HUDEP-2 (cell line): ENCODE measurements around the gene SNCAIP.
A peak's percentile ranks its signal among the peaks of the same experiment; 100 is the strongest.

ENCODE experiments used
- DNase-seq, 76 experiments: peaks; one replicate each; lab custom pipeline; 2025; ENCODE audit not compliant: unreplicated experiment in 76 of 76; lab: John Stamatoyannopoulos, UW

SNCAIP gene

DNA sequence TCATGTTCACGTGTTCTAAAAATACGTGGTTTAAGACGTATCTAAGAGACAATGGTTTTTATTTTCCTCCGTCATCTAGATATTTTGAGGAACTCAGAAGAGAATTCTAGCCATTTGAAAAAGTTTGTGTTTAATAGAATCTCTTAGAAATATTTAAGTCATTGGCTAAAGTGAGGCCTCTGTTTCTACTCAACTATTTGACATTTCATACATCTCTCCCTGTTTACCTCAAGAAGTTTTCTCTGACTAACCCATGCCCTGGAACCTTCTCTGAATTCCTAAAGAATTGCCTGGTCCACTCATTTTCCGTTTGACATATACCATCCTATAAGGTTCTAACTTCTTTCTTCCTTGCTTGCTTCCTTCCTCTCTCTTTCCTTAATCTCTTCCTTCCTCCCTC is 178.7 kb downstream of the SNCAIP start:
- DNase-seq: no peak

DNA sequence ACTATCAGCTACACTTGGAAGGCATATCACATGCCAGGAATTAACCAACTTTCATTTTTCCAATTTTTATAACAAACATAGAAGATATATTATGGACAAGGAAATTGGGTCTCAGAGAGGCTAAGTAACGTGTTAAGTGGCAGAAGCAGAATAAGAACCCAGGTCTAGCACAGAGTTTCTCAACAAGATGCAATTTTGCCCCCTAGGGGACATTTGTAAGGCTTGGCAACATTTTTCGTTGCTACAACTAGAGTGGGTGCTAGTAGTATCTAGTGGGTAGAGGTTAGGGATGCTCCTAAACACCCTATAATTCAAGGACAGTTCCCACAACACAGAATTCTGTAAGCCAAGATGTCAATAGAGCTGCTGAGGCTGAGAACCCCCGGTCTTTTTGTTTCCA is 180.6 kb downstream of the SNCAIP start:
- DNase-seq: peak in 12 of 76 experiments; percentile 0 to 37 (median 8)

DNA sequence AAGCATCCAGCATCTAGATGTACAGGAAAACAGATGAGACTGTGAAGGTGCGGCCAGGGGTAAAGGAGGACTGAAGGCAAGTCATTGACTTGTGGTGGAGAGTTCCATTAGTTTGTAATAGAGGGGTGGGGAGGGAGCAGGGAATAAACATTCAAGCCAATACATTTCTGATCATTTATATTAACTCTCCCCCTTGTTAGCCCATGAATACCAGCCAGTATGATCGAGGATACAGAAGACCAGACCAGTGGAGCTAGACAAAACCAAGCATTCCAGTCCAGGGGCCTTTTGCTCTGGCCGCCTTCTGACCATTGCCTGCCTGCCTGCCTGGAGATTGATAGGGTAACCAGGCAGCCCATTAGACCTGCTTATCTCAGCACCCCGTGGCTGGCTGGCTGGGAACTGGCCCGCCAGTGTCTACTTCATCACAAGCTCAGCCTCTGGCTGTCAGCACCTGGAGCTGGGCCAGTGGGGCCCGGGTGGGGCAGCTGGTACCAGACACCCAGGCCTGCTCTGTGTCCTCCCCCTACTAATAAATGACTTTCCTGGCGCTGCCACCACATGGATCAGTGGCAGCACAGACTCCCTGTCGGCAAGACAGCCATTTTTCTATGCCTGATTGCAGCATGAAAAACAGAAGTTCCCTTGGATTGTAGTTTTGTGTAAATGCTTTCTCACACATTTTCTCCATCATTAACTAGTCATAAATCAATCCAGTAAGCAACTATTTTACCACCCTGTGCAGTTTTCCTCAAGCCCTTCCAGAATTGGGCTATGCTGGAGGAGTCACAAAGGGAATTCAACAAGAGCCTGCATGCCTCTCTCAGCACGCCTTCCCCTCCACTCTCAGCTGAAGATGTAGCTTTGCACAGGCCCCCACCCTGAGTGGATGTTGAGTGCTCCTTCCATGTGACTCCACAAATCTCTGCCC is 181.3 kb downstream of the SNCAIP start:
- DNase-seq: peak in 31 of 76 experiments; percentile 2 to 72 (median 14)

DNA sequence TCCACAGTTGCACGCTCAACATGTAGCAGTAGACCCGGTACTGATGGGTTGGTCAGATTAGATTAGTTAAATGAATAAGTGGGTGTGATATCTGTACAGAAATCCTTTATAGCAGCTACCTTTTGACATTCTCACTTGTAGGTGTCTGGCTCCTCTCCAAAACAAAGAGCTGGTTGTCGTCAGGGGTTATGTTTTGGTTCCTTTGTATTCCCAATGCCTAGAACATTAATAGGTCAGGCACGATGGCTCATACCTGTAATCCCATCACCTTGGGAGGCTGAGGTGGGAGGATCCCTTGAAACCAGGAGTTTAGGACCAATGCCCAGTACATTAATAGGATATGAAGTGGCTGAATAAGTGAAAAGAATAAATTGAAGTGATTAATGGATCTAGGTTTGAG is 182.1 kb downstream of the SNCAIP start:
- DNase-seq: no peak

DNA sequence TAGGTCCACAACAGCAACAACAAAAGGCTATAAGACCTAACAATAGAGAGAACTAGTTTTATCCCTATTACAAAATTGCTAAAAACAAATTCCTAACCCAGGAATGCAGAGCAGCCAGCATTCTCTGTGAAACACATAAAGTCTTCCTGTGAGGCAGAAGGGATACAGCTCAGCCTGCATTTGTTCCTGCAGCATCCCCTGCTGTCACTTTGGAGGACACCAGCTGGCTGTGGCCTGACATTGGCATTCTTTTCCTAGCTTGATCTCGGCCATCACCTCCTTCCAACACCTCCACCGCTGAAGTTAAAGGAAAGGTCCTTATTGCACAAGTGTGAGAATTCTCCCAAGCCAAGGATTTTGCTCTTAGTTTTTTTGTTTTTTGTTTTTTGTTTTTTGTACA is 186.1 kb downstream of the SNCAIP start:
- DNase-seq: peak in 1 of 76 experiments; percentile 2

DNA sequence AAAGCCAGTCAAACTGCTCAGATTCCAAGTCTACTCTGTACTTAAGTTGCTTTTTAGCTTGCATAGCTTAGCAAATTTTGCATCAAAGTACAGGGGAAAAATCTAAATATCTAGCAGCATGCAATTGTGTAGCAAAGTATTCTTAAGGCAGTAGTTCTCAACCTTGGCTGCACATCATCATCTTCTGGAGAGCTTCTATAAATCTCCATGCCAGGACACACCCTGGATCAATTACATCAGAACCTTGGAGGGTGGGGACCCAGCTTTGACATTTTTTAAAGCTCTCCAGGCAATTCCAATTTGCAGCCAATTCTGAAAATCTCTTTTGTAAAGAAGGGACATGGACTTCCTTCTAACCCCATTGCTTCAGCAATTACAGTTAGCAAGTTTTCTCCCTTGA is 187.5 kb downstream of the SNCAIP start:
- DNase-seq: no peak

DNA sequence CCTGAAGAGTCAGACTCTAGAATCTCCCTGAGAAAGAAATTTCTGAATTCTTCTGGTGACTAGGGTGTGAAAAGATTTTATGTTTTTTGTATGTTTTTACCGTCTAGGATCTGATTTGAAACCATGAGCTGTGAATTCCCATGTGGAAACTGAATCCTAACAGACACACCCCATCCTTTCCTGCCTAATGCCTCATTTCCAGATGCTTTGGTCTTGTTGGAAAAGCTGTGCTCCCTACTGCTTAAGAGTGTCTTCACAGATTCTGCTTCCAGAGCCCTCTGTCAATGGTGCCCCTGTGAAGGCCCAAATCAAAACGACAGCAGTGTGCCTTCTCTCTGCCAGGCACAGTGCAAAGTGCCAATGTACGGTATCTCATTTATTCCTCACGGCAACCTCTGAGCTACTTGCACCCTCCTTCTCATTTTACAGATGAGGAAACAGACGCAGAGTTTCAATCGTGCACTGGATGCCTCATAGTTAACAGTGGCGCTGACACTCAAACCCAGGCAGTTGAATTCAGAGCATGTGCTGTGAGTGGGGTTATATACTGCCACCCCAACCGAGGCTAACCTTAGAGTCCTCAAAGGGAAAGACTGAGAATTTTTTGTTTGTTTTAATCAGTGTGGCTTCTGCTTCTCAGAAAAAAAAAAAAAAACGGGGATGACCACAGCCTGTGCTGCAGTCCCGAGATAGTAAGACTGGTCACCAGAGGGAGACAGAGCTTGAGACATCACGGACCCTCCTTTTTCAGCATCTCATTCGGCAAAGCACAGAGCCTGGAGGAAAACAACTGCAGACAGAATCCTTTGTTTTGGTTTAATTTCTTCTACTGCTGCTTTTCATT is 188.4 kb downstream of the SNCAIP start:
- DNase-seq: peak in 14 of 76 experiments; percentile 1 to 43 (median 13)

DNA sequence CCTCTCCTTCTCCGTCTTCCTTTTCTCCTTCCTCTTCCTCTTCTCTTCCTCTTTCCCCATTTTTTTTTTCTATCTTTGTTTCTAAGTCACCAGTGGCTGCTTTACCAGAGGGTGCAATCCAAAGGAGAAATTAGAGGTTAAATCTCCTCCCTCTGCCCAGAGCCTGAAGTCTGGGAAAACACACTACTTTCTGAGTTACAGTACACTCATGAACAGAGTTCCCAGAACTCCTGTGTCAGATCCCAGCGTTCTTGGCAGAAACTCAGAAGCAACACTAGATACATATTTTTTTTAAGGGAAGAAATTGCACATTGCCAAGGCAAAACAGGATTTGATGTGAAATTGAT is 189.0 kb downstream of the SNCAIP start:
- no peak for DNase-seq

DNA sequence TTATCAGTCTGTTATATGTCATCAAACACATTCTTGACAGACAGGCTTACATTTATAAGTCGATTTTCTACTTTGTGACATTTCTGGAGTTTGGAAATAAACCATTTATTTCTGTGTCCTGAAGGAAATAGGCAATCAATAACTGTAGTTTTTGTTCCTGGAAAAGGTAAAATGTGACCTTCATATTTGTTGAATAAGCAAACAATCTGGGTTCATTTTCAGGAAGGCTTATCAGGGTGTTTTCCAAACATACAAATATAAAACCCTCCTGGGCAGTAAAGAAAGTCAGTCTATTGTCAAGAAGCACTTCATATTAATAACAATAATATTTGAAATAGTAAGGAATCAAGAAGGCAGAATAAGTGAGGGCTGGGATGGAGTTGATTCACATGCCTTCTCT is 195.0 kb downstream of the SNCAIP start:
- no peak for DNase-seq

DNA sequence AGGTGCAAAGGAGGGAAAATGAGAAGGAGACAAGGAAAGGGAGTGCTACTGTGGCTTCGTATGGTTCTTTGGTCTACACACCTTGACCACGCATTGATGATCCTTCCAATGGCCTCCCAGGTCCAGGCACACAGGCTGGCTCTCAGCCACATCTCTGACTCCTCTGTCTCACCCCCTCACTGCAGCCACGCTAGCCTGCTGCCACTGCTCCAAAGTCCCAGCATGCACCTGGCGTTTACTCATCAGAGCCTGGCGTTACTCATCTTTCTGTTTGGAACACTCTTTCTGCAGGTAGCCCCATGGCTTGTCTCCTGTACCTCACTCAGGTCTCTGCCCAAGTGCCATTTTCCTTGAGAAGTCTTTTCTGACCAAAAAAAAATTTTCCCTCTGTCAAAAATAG is 195.5 kb downstream of the SNCAIP start:
- no peak for DNase-seq

DNA sequence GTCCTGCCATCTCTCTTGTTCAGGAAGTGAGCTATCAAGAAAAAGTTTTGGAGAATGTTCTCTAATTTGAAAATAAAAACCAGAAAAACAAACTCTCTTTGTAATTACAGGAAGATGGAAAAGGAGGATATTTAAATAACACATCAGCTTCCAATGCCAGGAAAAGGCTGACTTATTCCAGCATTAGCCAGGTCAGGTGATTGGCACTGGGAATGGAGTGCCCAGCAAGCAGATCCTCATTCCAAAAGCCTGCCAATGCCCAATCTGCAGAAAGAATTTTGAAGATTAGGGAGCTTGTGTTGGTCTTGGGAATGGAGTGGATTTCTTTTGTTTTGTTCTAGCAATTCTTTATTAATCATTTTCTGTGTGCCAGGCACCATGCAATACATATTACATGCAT is 196.6 kb downstream of the SNCAIP start:
- DNase-seq: no peak
